ENCODE results near the gene TRIM23.
A peak's percentile ranks its signal among the peaks of the same experiment; 100 is the strongest.
"Not testable (repeated sequence)": the region's sequence is repeated elsewhere in the genome, so short reads cannot be mapped to it uniquely, and the experiment has no call there.

TRIM23 gene

DNA sequence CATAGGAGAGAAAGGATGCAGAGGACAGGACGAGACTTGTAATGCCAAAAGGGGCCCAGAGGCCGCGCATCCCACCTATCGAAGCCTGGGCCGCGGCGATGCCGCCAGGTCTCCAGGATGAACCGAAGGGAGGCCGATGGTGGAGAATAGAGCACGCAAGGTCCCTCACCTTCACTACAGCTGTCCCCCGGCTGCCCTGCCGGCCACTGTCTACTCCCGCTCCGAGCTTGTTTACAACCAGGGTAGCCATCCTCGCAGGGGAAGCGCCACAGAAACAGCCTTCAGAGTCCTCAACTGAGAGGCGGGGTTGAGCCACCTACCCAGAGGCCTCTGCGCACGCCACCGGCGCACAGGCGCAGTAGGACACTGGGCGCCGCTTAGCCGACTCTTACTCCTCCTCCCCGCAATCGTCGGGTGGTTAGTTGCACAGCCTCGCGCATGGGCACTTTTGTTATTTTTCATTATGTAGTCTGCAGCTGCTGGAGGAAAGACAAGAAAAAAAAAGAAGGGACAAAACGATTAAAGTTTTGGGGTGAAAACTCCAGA, at the start of gene TRIM23:
Gene TRIM23, minus strand, starts transcription at position 309 of the 546 bp plus-strand sequence. Its CDS starts 59 bp downstream, at position 250.
- peak; percentile 91 for DNase-seq

DNA sequence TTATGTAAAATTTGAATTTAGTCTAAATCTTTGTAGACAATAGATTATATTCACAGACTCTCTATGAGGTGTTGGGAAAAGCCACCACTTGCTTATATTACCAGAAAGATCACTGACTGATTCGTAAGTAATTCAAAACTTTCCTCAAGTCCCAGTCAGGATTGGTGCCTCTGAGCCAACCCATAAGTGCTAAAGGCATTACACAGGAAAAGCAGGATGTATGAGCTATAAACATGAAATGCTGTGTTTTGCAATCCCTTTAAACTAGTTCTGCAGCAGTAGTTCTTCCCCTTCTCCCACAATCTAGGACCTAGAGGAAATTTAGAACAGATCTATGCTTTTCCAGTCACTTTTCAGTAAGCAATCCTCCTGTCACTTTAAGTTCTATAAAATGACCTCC, 48.7 kb upstream of the TRIM23 start:
- no peak for DNase-seq

DNA sequence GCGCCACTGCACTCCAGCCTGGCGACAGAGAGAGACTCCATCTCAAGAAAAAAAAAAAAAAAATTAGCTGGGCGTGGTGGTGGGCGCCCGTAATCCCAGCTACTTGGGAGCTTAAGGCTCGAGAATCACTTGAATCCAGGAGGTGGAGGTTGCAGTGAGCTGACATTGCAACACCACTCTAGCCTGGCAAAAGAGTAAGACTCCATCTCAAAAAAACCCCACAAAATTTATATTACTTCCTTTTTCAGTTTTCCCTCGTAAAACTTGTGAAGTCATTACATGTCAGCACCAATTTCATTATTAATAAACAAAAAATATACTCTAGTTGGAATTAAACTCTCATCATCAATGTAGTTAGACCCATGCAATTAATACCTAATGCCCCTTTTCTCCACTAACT, 44.6 kb upstream of the TRIM23 start:
- DNase-seq = no peak

DNA sequence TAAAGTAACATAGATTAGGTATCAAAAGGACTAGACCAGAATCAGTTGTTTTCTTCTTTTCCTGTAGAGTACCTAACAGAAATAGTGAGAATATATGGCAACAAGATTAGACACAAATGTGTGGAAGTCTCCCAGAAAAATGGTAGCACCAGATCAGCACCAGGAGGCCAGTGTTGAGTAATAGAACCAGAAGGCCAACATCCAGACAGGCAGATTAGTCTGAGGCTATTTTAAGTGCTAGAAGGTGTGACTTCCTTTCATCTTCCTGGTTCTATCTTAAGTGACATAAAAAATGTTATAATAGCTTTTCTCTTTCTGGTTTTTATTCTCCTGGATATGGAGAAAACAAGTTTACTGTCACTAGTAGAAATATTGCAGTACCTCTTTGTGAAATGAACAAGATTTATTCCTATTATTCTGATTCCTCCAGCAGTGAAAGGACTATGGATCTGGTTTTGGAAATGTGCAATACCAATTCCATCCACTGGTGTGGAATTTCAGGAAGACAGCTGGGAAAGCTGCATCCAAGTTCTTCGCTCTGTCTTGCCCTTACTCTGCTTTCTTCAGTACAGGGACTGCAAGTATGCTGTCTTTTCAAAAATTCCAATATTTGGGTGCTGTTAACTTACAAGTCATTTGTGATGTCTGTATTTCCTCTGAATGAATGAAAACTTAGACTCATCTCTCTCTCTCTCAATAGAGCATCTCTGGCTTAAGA, 39.8 kb upstream of the TRIM23 start:
- no peak for DNase-seq

DNA sequence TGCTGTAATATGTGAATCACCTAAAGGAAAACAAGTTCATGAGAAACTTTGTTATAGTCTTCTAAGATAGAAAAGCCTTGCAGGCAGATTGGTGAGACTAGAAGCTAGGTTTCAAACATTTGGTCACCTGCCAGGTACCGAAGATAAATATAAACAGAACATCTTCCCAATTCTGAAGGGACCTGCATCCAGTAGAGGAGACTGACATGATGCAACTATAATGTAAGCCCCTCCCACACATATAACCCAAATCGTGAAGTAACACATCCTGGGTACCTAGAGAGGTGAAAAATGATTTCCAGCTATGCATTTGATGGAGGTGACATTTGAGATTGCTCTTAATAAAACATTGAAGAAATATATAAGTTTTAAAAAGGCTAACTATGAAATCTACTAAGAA, 30.6 kb upstream of the TRIM23 start:
- DNase-seq = no peak

DNA sequence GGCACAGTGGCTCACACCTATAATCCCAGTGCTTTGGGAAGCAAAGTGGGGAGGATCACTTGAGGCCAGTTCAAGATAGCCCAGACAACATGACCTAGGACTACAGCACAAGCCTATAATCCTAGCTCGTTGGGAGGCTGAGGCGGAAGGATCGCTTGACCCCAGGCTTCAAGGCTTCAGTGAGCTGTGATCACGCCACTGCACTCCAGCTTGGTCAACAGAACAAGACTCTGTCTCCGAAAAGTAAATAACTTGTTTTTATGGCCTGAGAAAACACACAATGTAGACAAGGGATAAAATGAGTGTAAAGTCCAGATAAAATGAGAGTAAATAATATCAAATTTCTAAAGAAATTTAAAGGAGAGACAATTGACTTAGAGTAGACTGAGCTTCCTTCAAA, 27.0 kb upstream of the TRIM23 start:
- DNase-seq = no peak

DNA sequence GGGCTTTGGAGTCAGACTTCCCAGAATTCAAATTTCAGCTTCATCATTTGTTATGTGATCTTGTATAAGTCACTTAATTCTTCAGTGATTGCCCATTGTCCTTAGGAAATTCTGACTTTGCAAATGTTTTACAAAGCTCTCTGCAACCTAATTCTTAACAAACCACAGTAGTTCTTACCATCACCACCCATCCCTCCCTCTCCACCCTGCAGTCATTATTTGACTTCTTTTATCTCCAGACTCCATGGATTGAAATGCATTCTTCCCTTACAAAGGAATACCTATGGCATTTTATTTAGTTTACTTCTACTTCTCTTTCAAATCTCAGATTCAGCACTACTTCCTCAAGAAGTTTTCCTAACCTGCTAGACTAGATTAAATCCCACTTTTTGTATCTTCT, 23.8 kb upstream of the TRIM23 start:
- no peak for DNase-seq

DNA sequence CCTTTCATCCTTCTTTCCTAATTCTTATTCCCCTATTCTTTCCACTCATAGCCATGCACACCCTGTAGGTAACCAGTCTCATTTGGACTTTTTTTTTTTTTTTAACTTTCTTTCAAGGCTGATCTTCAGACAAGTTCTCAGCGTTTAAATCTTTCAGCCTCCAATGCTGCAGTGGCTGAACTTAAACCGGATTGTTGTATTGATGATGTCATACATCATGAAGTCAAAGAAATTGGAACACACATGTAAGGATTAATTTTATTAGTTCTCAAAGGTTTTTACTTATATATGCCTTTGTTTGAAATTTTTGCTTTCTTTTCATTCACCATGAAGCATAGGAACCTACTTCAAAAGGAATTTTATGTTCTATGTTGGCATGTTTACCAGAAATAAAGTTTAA, 22.8 kb upstream of the TRIM23 start:
- no peak for DNase-seq

DNA sequence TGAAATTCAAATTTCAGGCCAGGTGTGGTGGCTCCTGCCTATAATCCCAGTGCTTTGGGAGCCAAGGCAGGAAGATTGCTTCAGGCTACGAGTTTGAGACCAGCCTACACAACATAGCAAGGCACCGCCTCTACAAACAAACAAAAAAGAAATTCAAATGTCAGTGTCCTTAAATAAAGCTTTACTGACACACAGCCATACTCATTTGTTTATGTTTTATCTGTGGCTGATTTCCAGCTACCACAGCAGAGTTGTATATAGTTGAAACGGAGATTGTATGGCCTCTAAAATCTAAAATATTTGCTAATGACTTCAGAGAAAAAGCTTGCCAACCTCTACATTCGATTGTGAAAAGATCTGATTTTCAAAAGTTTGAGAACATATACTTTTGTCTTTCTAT, 16.1 kb upstream of the TRIM23 start:
- DNase-seq = no peak

DNA sequence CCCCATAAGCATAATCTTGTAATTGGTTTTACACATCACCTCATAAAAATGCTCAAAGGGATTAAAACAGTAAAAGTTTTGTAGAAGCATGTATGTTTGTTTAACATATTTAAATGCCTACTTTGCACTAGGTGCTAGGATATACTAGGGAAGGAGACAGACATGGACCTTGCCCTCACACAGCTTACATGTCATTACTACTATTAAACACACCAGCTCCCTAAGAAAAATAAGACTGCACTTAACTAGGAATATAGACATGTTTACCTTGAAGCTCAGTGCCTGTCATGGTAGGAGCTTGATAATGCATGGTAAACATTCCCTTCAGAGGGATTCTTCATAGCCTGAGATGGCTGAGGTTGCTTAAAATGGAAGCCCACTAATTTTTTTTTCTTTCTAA, 6.8 kb upstream of the TRIM23 start:
- no peak for DNase-seq

DNA sequence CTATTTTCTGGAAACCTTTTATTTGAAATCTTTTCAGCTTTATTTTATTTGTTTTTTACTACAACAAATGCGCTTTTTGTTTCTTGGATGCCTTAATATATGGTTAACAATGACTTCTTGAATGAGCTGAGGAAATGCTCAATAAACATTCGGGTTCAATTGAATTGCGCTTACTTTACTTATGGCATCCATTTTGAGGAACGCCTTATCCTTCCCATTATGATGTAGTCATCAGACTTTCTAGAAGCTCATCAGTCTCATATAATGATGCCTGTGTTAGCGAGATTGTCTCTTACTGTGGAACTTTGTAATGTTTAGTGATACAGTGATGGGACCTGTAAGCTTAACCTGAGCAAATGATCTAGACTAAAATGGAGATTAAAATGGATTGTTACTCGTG, 1.6 kb upstream of the TRIM23 start:
- DNase-seq = no peak

DNA sequence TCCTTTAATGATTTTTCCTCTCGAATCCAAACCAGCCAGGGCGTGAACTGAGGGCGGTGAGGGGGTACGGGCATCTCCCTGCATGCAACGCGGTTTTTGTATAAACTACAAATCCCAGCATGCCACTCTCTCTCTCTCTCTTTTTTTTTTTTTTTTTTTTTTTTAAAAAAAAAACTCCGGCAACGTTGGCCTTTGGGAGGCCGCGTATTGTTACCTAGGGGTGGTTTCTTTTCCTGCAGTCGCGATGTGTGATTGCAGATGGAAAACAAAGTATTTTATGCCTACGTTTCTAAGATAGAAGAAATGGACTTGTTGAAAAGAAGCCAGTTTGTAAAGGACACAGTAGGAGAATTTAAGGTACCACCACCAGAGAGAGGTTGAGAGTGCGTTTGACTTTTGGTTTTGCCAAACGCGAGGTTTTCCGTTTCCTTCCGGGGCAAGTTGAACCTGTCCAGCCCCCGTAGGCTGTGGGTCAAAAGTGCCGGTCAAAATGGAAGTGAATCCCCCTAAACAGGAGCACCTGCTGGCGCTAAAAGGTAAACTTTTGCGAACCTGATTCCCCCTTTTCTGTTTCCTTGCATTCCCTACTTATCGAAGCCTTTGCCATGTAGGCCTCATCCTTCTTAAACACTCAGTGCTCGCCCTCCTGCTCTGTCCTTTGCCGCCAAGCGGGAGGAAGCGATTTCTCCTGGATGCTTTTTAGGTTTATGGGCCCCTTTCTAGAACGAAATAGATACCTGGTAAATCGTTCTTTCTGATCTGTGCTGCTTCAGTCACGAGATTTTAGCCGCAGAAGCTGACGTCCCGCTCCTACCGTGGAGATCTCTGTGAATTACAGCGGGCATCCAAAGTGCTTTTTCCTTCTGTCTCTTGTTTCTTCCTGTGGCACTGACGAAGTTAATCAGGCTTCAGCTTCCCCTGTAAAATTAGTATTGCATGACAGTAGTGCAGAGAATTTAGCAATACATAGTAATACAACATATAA, 730 bp upstream of the TRIM23 start, which contains the start of the genes SHLD3 and TRAPPC13:
Gene SHLD3, plus strand, starts transcription at position 457 of the 985 bp plus-strand sequence. CDS start 4,561 bp downstream, outside the sequence.
Gene TRAPPC13, plus strand, starts transcription at position 457 of the 985 bp plus-strand sequence. Its CDS starts 34 bp downstream, at position 491.
- peak; percentile 86 for DNase-seq

DNA sequence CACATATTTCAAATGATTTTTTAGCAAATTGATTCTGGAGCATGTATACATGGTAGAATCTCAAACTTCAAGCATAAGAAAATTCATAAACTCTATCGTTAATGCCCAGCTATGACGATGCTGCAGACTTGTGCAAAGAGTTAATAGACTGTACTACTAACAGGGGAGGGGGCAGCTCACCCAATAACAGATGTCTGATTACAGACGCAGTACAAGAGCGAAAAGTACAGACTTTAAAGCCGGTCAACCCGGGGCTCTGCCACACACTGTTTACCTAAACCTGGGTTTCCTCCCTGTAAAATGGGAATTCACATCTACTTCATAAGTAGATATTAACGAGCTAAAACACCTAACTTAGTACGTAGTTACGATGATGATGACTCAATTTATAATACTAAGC, 651 bp downstream of the TRIM23 start:
- no peak for DNase-seq

DNA sequence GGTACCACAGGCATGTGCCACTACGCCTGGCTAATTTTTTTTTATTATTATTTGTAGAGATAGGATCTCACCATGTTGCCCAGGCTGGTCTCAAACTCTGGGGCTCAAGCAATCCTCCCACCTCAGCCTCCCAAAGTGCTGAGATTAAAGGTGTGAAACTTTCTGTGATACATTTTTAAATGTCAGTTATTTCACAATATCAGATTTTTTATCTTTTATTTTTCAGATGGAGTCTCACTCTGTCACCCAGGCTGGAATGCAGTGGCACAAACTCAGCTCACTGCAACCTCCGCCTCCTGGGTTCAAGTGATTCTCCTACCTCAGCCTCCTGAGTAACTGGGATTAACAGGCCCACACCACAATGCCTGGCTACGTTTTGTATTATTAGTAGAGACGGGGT, 2.2 kb downstream of the TRIM23 start:
- not testable (repeated sequence) for DNase-seq

DNA sequence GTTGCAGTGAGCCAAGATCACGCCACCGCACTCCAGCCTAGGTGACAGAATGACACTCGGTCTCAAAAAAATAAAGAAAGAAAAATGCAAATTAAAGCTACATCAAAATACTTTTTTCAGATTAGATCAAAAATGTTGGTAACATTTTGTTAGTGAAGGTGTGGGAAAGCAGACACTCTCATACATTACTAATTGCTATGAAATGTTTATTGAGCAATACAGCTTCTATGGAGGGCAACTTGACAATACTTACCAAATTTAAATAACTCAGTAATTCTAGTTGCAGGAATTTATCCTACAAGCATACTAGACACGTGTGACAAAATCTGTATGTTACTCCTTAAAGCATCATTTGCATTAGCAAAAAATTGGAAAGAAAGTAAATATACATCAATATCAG, 4.1 kb downstream of the TRIM23 start:
- DNase-seq = no peak

DNA sequence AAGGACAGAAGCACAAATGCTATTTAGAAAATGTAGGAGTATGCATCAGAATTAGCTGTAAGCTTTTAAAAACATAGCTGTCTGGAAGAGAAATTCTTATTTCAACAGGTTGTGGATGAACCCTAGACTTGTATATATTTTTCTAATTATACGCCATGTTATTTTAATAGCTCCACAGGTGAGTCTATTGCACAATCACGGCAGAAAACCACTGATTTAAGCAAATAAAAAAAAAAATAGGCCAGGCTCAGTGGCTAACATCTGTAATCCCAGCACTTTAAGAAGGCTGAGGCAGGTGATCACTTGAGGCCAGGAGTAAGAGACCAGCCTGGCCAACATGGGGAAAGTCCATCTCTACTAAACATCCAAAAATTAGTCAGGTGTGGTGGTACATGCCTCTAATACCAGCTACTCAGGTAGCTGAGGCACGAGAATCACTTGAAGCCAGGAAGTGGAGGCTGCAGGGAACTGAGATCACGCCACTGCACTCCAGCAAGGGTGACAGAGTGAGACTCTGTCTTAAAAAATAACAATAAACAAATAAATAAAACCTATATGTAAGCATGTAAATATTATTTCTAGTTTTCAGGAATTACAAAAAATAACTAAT, 11.7 kb downstream of the TRIM23 start:
- no peak for DNase-seq

DNA sequence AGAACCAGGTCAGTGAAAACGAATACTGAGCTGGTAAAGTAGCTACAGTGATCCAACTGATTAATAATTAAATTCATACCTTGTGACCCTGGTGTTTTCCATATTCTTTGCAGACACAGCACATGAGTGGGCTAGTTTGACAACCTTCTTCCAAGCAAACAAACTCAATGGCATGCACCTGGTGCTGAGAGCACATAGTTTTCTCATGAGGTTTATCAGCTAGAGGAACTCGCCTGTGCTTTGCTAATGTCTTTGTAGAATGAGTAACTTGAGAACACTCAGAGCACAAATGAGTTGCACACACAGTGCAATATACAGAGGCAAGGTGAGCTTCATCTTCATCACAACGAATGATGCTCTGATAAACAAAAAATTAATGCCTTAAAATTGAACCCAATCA, 12.6 kb downstream of the TRIM23 start:
- no peak for DNase-seq

DNA sequence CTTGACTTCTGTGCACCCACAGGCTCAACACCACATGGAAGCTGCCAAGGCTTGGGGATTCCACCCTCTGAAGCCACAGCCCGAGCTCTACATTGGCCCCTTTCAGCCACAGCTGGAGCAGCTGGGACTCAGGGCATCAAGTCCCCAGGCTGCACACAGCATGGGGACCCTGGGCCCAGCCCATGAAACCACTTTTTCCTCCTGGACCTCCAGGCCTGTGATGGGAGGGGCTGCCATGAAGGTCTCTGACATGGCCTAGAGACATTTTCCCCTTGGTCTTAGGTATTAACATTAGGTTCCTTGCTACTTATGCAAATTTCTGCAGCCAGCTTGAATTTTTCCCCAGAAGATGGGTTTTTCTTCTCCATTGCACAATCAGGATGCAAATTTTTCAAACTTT, 22.4 kb downstream of the TRIM23 start:
- DNase-seq = not testable (repeated sequence)

DNA sequence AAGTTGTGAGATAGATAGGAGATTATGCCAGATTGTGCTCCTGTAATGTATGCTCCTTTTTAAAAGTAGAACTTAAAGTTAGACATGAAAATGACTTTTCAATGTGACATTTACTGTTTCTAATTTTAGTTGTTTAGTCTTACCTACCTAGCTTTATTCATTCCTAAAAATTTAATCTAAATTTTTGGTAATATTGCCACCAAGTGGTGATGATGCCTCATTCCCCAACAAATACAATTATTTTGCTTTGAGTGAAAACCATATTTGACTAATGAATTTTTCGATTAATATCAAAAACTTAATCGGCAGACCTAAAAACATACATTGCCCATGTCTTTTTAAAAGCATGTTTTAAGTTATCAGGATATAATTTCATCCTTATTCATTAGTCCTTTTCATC, 35.4 kb downstream of the TRIM23 start:
- no peak for DNase-seq

DNA sequence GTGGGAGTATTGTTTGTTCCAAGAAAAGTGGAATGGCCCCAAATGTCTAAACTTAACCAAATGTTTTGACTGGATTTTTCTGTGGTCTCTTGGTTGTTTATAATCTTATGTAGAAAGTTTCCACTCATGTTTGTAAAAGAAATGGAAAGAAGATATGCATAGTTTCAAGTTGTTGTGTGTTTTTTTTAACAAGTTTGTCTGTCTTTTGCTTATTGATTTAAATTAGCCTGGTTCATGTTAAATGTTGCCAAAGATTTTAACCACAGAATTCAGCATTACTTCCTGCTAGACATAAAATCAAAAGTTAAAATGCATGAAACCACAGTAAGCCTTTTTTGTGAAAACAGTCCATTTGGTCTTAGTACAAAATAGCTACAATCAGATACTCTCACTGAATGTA, 47.0 kb downstream of the TRIM23 start:
- DNase-seq = no peak

DNA sequence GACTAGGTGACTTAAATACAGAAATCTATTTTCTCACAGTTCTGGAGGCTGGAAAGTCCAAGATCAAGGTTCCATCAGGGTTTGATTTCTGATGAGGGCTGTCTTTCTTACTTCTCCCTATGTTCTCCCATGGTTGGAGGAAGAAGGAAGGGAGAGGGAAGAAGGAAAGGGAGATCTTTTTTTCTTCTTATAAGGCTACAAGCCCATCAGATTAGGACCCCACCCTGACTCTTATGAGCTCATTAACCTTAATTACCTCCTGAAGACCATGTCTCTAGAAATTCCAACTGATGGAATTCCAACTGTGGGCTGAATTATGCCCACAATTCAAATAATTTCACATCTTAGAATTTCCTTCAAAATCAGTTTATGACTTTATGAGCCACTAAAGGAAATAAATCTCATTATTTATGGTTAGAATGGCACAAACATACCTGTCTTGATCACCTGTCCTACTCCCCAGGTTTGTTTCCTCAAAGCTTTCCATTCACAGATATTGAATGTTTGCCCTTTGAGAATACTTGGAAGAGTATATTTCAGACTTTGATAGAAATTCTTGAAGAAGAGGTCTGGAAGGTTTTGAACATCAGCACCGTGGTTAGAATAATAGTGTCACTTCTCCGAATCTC, 53.4 kb downstream of the TRIM23 start:
- no peak for DNase-seq

DNA sequence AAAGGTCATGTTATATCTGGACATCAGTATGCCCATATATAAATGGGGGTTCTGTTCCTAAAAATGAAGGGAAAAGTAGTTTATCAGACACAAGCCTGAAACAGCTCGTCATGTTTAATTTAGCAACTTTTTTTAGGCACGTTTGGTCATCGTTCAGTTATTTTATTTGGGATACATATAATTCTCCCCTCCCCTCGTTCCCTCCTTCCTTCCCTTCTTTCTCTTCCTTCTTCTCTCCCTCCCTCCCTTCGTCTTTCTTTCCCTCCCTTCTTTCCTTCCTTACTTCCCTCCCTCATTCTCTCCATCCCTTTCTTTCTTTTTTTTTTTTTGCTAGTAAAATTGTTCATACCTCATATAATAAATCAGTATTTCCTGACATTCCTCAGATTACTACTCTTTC, 57.6 kb downstream of the TRIM23 start:
- DNase-seq = no peak

DNA sequence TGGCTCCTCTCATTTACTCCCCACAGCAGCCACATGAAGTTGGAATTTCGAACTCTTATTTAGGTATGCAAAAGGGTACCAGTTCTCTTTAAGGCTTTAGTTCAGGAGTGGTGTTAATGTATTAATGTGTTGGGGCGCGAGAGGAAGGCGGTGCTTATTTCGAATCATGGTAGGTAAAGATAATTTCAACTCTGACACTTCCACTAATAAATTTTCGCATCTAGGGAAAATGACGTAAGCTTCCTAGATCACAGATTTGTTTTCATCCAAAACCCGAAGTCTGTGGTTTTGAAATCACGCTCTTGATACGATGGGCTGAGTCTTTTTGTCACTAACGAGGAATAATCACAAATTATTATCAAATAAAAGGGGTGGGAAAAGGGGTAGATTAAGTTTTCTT, 60.4 kb downstream of the TRIM23 start:
- DNase-seq = no peak
